PC-9 (cell line): ENCODE results near the gene TRAF4. TPM values are rescaled to one million over a fixed set of nuclear protein-coding genes. Genes with fewer than 3 reads are reported as not detected.
A peak's percentile ranks its signal among the peaks of the same experiment; 100 is the strongest.

Experiments used
- BruUV-seq: library from RNA; stranded (reverse); fragments of 400-500 nt; replicated peaks from 2 replicates; lab custom pipeline; 2021; lab: Mats Ljungman, UMichigan
- CTCF ChIA-PET: fragments of 300-600 bp; sonication (Branson Sonifier 250); formaldehyde crosslinking; loops from one replicate; lab custom pipeline; 2022; ENCODE audit warnings: antibody characterized with exemption; lab: Charles Lee
- POLR2A ChIA-PET: fragments of 300-600 bp; sonication (Branson Sonifier 250); formaldehyde crosslinking; loops from one replicate; lab custom pipeline; 2022; ENCODE audit warnings: antibody characterized with exemption; ENCODE audit not compliant: unreplicated experiment; lab: Charles Lee
- DNase-seq, 2 experiments: peaks; one replicate each; pipeline versions ENCODE4 v3.0.0 to v3.0.0-alpha.2; 2015 to 2022; ENCODE audit warnings: mixed read lengths in 1 of 2
- H2AFZ ChIP-seq: fragments of 200-600 bp; sonication (generic); 2 replicates; pipeline ENCODE4 v1.8.1; 2017; ENCODE audit warnings: antibody characterized with exemption
- H3F3A ChIP-seq: fragments of 200-600 bp; sonication (generic); 2 replicates; pipeline ENCODE4 v1.8.1; 2017; ENCODE audit warnings: antibody characterized with exemption, mild to moderate bottlenecking, low read depth; ENCODE audit not compliant: insufficient read depth
- H3K27ac ChIP-seq: fragments of 200-600 bp; sonication (generic); 2 replicates; pipeline ENCODE4 v1.6.1; 2016; ENCODE audit warnings: mixed run types
- H3K27me3 ChIP-seq: fragments of 200-600 bp; sonication (generic); 2 replicates; pipeline ENCODE4 v1.6.1; 2016; ENCODE audit warnings: low read depth, mixed run types; ENCODE audit not compliant: insufficient read depth
- H3K36me3 ChIP-seq: fragments of 200-600 bp; sonication (generic); 2 replicates; pipeline ENCODE4 v1.6.1; 2016; ENCODE audit warnings: low read depth, mixed run types
- H3K4me1 ChIP-seq: fragments of 200-600 bp; sonication (generic); replicated peaks from 2 replicates; pipeline ENCODE4 v1.6.1; 2016; ENCODE audit warnings: mixed run types; ENCODE audit not compliant: insufficient read depth
- H3K4me2 ChIP-seq: fragments of 200-600 bp; sonication (generic); 2 replicates; pipeline ENCODE4 v1.6.1; 2017; ENCODE audit warnings: mixed run types
- H3K4me3 ChIP-seq: fragments of 200-600 bp; sonication (generic); 2 replicates; pipeline ENCODE4 v1.6.1; 2016; ENCODE audit warnings: mixed run types
- H3K79me2 ChIP-seq: fragments of 200-600 bp; sonication (generic); 2 replicates; pipeline ENCODE4 v1.6.1; 2017; ENCODE audit warnings: low read depth, mixed run types
- H3K9me2 ChIP-seq: fragments of 200-600 bp; sonication (generic); 2 replicates; pipeline ENCODE4 v1.8.1; 2017; ENCODE audit warnings: mild to moderate bottlenecking; ENCODE audit not compliant: insufficient read depth
- H3K9me3 ChIP-seq: fragments of 200-600 bp; sonication (generic); 2 replicates; pipeline ENCODE4 v1.8.1; 2016; ENCODE audit warnings: low read depth; ENCODE audit not compliant: insufficient read depth
- H4K20me1 ChIP-seq: fragments of 200-600 bp; sonication (generic); 2 replicates; pipeline ENCODE4 v1.8.1; 2017; ENCODE audit not compliant: insufficient read depth
- CTCF ChIP-seq: fragments of 200-600 bp; sonication (generic); conservative IDR thresholded peaks from 2 replicates; pipeline ENCODE4 v1.6.1; 2017; ENCODE audit warnings: mixed run types, antibody characterized with exemption, mild to moderate bottlenecking, moderate library complexity
- EZH2 ChIP-seq: fragments of 200-600 bp; sonication (generic); IDR thresholded peaks from 2 replicates; pipeline ENCODE4 v1.8.0; 2017; ENCODE audit warnings: antibody characterized with exemption, low read depth
- intact Hi-C: fragments of 100-400 bp; cut with micrococcal nuclease; formaldehyde crosslinking; loops from one replicate; pipeline ENCODE4 v1.10.0; 2022; ENCODE audit not compliant: unreplicated experiment
- total RNA-seq: library from RNA; stranded (reverse); gene quantifications from 2 replicates; pipeline ENCODE4 v1.2.3, GENCODE V29; 2021

The TRAF4 gene
- total RNA-seq, 1 experiment from 2014 or later = 159 TPM

- TF ChIP-seq CTCF (no peak), EZH2 (no peak)
- H3K79me2 ChIP-seq = peaks cover 17% of the 10 kb centered on the region
- no TSS peak for BruUV-seq
- intact Hi-C loops = loop anchor here (10.0 kb wide), 1 partner anchor 385 kb away; no protein-coding TSS in a partner anchor
- H3K36me3 ChIP-seq = no peaks in the 10 kb centered on the region
- no peak for DNase-seq
- ChIA-PET CTCF (no interaction called here), POLR2A (no interaction called here)
- peaks cover 55% of the 10 kb centered on the region for H3F3A ChIP-seq
- no peaks in the 10 kb centered on the region for H3K27me3 ChIP-seq
- no peak overlapping the region for H3K4me3 ChIP-seq
- no peaks in the 10 kb centered on the region for H3K9me2 ChIP-seq
- peak overlapping the region; percentile 97 for H3K27ac ChIP-seq
- H3K4me2 ChIP-seq = peak overlapping the region; percentile 89
- no peak overlapping the region for H2AFZ ChIP-seq
- no peaks in the 10 kb centered on the region for H3K9me3 ChIP-seq
- peaks cover 1% of the 10 kb centered on the region; the same call in 1 of the 2 replicates for H4K20me1 ChIP-seq
- H3K4me1 ChIP-seq = peaks cover 20% of the 10 kb centered on the region
Observed at GRCh38 chr17:28729950-28730330, 13.9 kb upstream of the TRAF4 start.

GRCh38 chr17:28733346-28733745 is 10.5 kb upstream of the TRAF4 start:
- peaks cover 33% of the 10 kb centered on the region for H3F3A ChIP-seq
- no peak for TF ChIP-seq CTCF
- no peak for TF ChIP-seq EZH2
- peaks cover 28% of the 10 kb centered on the region for H3K4me1 ChIP-seq
- H3K36me3 ChIP-seq = no peaks in the 10 kb centered on the region
- peak in 1 of 2 experiments; percentile 41 for DNase-seq
- no peaks in the 10 kb centered on the region for H4K20me1 ChIP-seq
- H2AFZ ChIP-seq = no peak overlapping the region
- H3K27ac ChIP-seq = no peak overlapping the region
- BruUV-seq = no TSS peak
- no peaks in the 10 kb centered on the region for H3K27me3 ChIP-seq
- POLR2A ChIA-PET = interaction anchor here (0.7 kb wide), 1 partner anchor 247 kb away, joined by 4 read pairs; no protein-coding TSS in a partner anchor
- H3K79me2 ChIP-seq = peaks cover 9% of the 10 kb centered on the region
- H3K9me3 ChIP-seq = no peaks in the 10 kb centered on the region
- CTCF ChIA-PET = interaction anchor here (0.6 kb wide), 1 partner anchor 447 kb away, joined by 6 read pairs; the partner anchor contains the start of gene MYO18A
- H3K4me3 ChIP-seq = no peak overlapping the region
- H3K4me2 ChIP-seq = no peak overlapping the region
- no peaks in the 10 kb centered on the region for H3K9me2 ChIP-seq
- intact Hi-C loops = no loop called here

- DNase-seq = no peak
- TF ChIP-seq CTCF (no peak), EZH2 (no peak)
- H3K9me3 ChIP-seq = no peaks in the 10 kb centered on the region; the same call in 1 of the 2 replicates
- H3K27me3 ChIP-seq = no peaks in the 10 kb centered on the region
- peaks cover 21% of the 10 kb centered on the region for H3F3A ChIP-seq
- H2AFZ ChIP-seq = no peak overlapping the region
- H3K36me3 ChIP-seq = no peaks in the 10 kb centered on the region; the same call in 1 of the 2 replicates
- H4K20me1 ChIP-seq = no peaks in the 10 kb centered on the region
- peaks cover 24% of the 10 kb centered on the region for H3K4me1 ChIP-seq
- no peak overlapping the region for H3K27ac ChIP-seq
- ChIA-PET CTCF (interaction anchor here (0.6 to 0.9 kb wide), 4 partner anchors 8 to 832 kb away, joined by 3 to 4 read pairs (median 3); partner anchors contain the start of genes ABHD15 and TLCD1), POLR2A (interaction anchor here (1.1 kb wide), 1 partner anchor 217 kb away, joined by 4 read pairs; the partner anchor contains the start of gene PHF12)
- H3K4me2 ChIP-seq = peak overlapping the region; percentile 49
- intact Hi-C loops = loop anchor here (1.0 kb wide), 1 partner anchor 9 kb away; no protein-coding TSS in a partner anchor
- H3K4me3 ChIP-seq = no peak overlapping the region
- peaks cover 2% of the 10 kb centered on the region for H3K79me2 ChIP-seq
- no peaks in the 10 kb centered on the region for H3K9me2 ChIP-seq
- BruUV-seq = no TSS peak
Observed at GRCh38 chr17:28734712-28735241, 9.0 kb upstream of the TRAF4 start.
